HCT116 (cell line): ENCODE measurements around the gene TMEM45B. TPM values are rescaled to one million over a fixed set of nuclear protein-coding genes. Genes with fewer than 3 reads are reported as not detected.

ENCODE experiments used
- ATAC-seq: fragments of 200-7000 bp; cut with Tn5 transposase; 2 replicates; pipeline ENCODE4 v1.9.1; 2020; ENCODE audit warnings: mild to moderate bottlenecking, moderate library complexity
- BruUV-seq: library from RNA; stranded (reverse); fragments of 400-500 nt; replicated peaks from 2 replicates; lab custom pipeline; 2021; lab: Mats Ljungman, UMichigan
- CTCF ChIA-PET: fragments of 300-600 bp; sonication (Branson Sonifier 250); formaldehyde crosslinking; loops from one replicate; lab custom pipeline; 2021; ENCODE audit warnings: antibody characterized with exemption; lab: Charles Lee
- POLR2A ChIA-PET: fragments of 300-600, 350-600 bp; sonication (Branson Sonifier 250); formaldehyde crosslinking; loops from one replicate; lab custom pipeline; 2021; ENCODE audit warnings: antibody characterized with exemption; lab: Charles Lee
- RAD21 ChIA-PET, 2 experiments: fragments of 300-600 bp; sonication (Branson Sonifier 250); formaldehyde crosslinking; loops; one replicate each; lab custom pipeline; 2023; ENCODE audit warnings: low total read pairs in 2 of 2; ENCODE audit not compliant: uncharacterized antibody in 2 of 2, unreplicated experiment in 2 of 2, low non-redundant PET in 1 of 2; lab: Charles Lee
- DNase-seq: peaks from one replicate; pipeline ENCODE4 v3.0.0-alpha.2; 2010; ENCODE audit warnings: low read depth, low spot score
- H2AFZ ChIP-seq: fragments of 200-600 bp; shearing (Covaris generic), sonication (generic); 2 replicates; pipeline ENCODE4 v1.6.1; 2017; ENCODE audit warnings: low read depth, mixed run types, mixed read lengths, antibody characterized with exemption, low read length; ENCODE audit not compliant: poor library complexity, severe bottlenecking
- H3K27ac ChIP-seq: 2 replicates; pipeline ENCODE4 v1.5.1; 2012; ENCODE audit warnings: low read depth, low read length
- H3K27me3 ChIP-seq: fragments of 200-600 bp; sonication (generic); 2 replicates; pipeline ENCODE4 v1.6.1; 2016; ENCODE audit warnings: mixed run types, low read length, mixed read lengths; ENCODE audit not compliant: insufficient read depth
- H3K36me3 ChIP-seq, 2 experiments: fragments of 200-500 bp in 1 of 2; fragments of 200-600 bp in 1 of 2; sonication (Bioruptor generic) in 1 of 2; sonication (generic) in 1 of 2; 2 replicates each; pipeline versions ENCODE4 v1.5.1 to v1.6.1; 2014 to 2016; ENCODE audit warnings: low read length in 2 of 2, inconsistent platforms in 1 of 2, mixed read lengths in 1 of 2, mixed run types in 1 of 2; ENCODE audit not compliant: insufficient read depth in 2 of 2, control insufficient read depth in 1 of 2
- H3K4me1 ChIP-seq, 2 experiments: fragments of 200-600 bp in 1 of 2; sonication (generic) in 1 of 2; 2 replicates each; pipeline versions ENCODE4 v1.5.1 to v1.6.1; 2012 to 2017; ENCODE audit warnings: low read length in 2 of 2, inconsistent platforms in 1 of 2, mild to moderate bottlenecking in 1 of 2, mixed read lengths in 1 of 2, mixed run types in 1 of 2, moderate library complexity in 1 of 2; ENCODE audit not compliant: insufficient read depth in 2 of 2, control insufficient read depth in 1 of 2
- H3K4me2 ChIP-seq: fragments of 200-600 bp; sonication (generic); 2 replicates; pipeline ENCODE4 v1.6.1; 2017; ENCODE audit warnings: mixed run types, low read length, mixed read lengths
- H3K4me3 ChIP-seq, 2 experiments: fragments of 200-600 bp in 1 of 2; sonication (generic) in 1 of 2; replicated peaks in 1 of 2; 2 replicates each; pipeline ENCODE4 v1.5.1; 2011 to 2016; ENCODE audit warnings: low read length in 2 of 2, control low read depth in 1 of 2, low read depth in 1 of 2, mild to moderate bottlenecking in 1 of 2, mixed read lengths in 1 of 2, mixed run types in 1 of 2
- H3K79me2 ChIP-seq: fragments of 200-600 bp; sonication (generic); 2 replicates; pipeline ENCODE4 v1.6.1; 2017; ENCODE audit warnings: mild to moderate bottlenecking, mixed run types, low read length, moderate library complexity, mixed read lengths; ENCODE audit not compliant: insufficient read depth
- H3K9ac ChIP-seq: fragments of 200-600 bp; sonication (generic); 2 replicates; pipeline ENCODE4 v1.6.1; 2016; ENCODE audit warnings: low read length, mixed read lengths
- H3K9me2 ChIP-seq: fragments of 200-600 bp; sonication (generic), shearing (Covaris generic); 2 replicates; pipeline ENCODE4 v1.6.1; 2017; ENCODE audit warnings: mixed run types, mild to moderate bottlenecking, moderate library complexity; ENCODE audit not compliant: insufficient read depth
- H3K9me3 ChIP-seq, 2 experiments: fragments of 200-500 bp in 1 of 2; fragments of 200-600 bp in 1 of 2; sonication (Bioruptor generic) in 1 of 2; sonication (generic) in 1 of 2; 2 replicates each; pipeline ENCODE4 v1.6.1; 2014 to 2017; ENCODE audit warnings: low read length in 2 of 2, mixed read lengths in 2 of 2, inconsistent platforms in 1 of 2, low read depth in 1 of 2, mild to moderate bottlenecking in 1 of 2, mixed run types in 1 of 2, moderate library complexity in 1 of 2; ENCODE audit not compliant: control insufficient read depth in 1 of 2, insufficient read depth in 1 of 2
- H4K20me1 ChIP-seq: fragments of 200-600 bp; sonication (generic), shearing (Covaris generic); 2 replicates; pipeline ENCODE4 v1.6.1; 2017; ENCODE audit warnings: mixed run types, mild to moderate bottlenecking, moderate library complexity; ENCODE audit not compliant: insufficient read depth
- ATF3 ChIP-seq: IDR thresholded peaks from 2 replicates; pipeline ENCODE4 v1.6.1; 2012
- CBX3 ChIP-seq: IDR thresholded peaks from 2 replicates; pipeline ENCODE4 v1.6.1; 2012; ENCODE audit warnings: low read depth
- CEBPB ChIP-seq: IDR thresholded peaks from 2 replicates; pipeline ENCODE4 v1.6.1; 2012; ENCODE audit warnings: low read depth
- JUND ChIP-seq: IDR thresholded peaks from 2 replicates; pipeline ENCODE4 v1.6.1; 2012
- POLR2A ChIP-seq: IDR thresholded peaks from 2 replicates; pipeline ENCODE4 v1.7.0; 2011; ENCODE audit warnings: borderline replicate concordance; ENCODE audit not compliant: insufficient read depth, insufficient read length; ENCODE audit errors: extremely low read depth
- POLR2AphosphoS5 ChIP-seq: IDR thresholded peaks from 2 replicates; pipeline ENCODE4 v1.6.1; 2011; ENCODE audit warnings: mild to moderate bottlenecking, low read depth, low read length, moderate library complexity
- RAD21 ChIP-seq: IDR thresholded peaks from 2 replicates; pipeline ENCODE4 v1.6.1; 2012; ENCODE audit warnings: low read depth, mild to moderate bottlenecking
- REST ChIP-seq: IDR thresholded peaks from 2 replicates; pipeline ENCODE4 v1.6.1; 2012; ENCODE audit warnings: low read depth
- SIN3A ChIP-seq: IDR thresholded peaks from 2 replicates; pipeline ENCODE4 v1.6.1; 2012; ENCODE audit warnings: low read depth
- SP1 ChIP-seq: IDR thresholded peaks from 2 replicates; pipeline ENCODE4 v1.6.1; 2012; ENCODE audit warnings: low read depth
- YY1 ChIP-seq: IDR thresholded peaks from 2 replicates; pipeline ENCODE4 v1.6.1; 2011; ENCODE audit warnings: low read length, low read depth, moderate library complexity, mild to moderate bottlenecking; ENCODE audit not compliant: insufficient replicate concordance; ENCODE audit errors: extremely low read depth
- ZFX ChIP-seq: fragments of 450-650 bp; IDR thresholded peaks from 2 replicates; pipeline ENCODE4 v1.6.1; 2017
- intact Hi-C: fragments of 100-400 bp; cut with micrococcal nuclease; formaldehyde crosslinking; loops from 2 replicates; pipeline ENCODE4 v1.10.0; 2022
- total RNA-seq: library from RNA; stranded (reverse); gene quantifications from one replicate; pipeline ENCODE4 v1.2.1, GENCODE V29; 2021; ENCODE audit not compliant: unreplicated experiment
- TF ChIP-seq, protein P1 (sequence below), 3 experiments: fragments of 200-600 bp in 1 of 3; sonication (generic) in 1 of 3; IDR thresholded peaks in 2 of 3; conservative IDR thresholded peaks in 1 of 3; 2 replicates each; pipeline ENCODE4 v1.5.1; 2012 to 2017; ENCODE audit warnings: low read depth in 2 of 3, low read length in 2 of 3, antibody characterized with exemption in 1 of 3, borderline replicate concordance in 1 of 3, control low read depth in 1 of 3, mild to moderate bottlenecking in 1 of 3, mixed read lengths in 1 of 3, mixed run types in 1 of 3, moderate library complexity in 1 of 3; ENCODE audit not compliant: insufficient read depth in 1 of 3

TMEM45B gene
- total RNA-seq, 1 experiment from 2014 or later: not detected

- TF ChIP-seq ATF3 (no peak), CBX3 (no peak)
- TF ChIP-seq, all 23 proteins: peak for 0
Measured at GRCh38 chr11:129894278-129895125, 78.9 kb downstream of the TMEM45B start (continued).

DNA sequence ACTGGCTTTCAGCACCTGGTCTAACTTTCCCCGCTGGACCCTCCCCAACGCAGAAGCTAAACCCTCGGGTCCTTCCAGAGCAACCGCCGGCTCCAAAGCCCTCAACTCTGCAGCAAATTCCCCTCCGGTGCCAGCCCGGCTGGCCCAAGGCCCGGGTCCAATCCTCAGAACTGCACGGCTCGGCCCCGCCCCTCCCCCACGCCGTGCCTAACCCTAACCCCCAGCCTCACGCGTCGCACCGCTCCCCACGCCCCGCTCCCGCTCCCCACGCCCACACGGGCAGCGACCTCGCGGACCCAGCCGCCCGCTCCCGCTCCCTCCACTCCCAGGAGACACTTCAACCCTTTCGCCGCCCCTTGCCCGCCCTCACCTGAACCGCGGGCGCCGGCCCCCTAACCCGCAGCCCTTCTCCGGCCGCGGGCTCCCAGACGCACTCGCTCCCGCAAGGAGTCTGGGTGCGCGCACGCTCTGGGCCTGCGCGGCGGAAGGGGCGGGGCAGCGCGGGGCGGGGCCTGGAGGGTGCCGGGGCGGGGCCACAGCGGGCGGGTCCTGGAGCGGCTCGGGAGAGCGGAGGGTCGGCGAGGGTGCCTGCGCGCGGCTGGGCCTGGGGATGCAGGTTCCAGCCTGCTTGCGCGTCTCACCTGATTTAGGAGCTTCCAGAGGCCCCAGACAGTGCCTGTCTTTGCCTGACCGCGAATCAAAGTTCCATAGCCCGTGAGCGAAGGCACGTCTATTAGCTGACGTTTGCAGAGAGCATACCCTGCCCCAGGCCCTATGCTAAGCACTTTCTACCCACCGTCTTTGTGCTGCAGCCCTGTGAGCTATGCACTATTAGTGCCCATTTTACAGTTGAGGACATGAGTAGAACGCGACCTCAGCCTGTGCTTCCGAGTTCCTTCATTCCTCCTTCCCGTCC lies 79.7 kb downstream of the TMEM45B start, which contains the start of gene NFRKB:
Gene NFRKB (minus strand): TSS at position 453 of the 916 bp plus-strand sequence. CDS start 2,729 bp downstream, outside the sequence.
- H3K4me1 ChIP-seq: peaks cover 3 to 12% of the 10 kb centered on the region in 2 experiments; a peak in 3 of 4 replicates
- no peaks in the 10 kb centered on the region for H3K27me3 ChIP-seq
- peaks cover 41% of the 10 kb centered on the region for H3K79me2 ChIP-seq
- peak within 1 kb of the TSS; percentile 53; the same call in 1 of the 2 replicates for H3K27ac ChIP-seq
- ATAC-seq (peak; percentile 97), DNase-seq (peak; percentile 18)
- no peaks in the 10 kb centered on the region for H4K20me1 ChIP-seq
- H3K4me3 ChIP-seq: peak within 1 kb of the TSS; percentile 81 to 92
- H3K9me3 ChIP-seq: no peaks in the 10 kb centered on the region
- CTCF ChIA-PET: interaction anchor here (0.9 kb wide), 1 partner anchor 28 kb away, joined by 3 read pairs; no protein-coding TSS in a partner anchor
- peaks cover 12 to 17% of the 10 kb centered on the region in 2 experiments; a peak in 3 of 4 replicates for H3K36me3 ChIP-seq
- POLR2A ChIA-PET: interaction anchor here (0.8 to 1.1 kb wide), 2 partner anchors 107 to 237 kb away, joined by 3 to 4 read pairs; partner anchors contain the start of gene PRDM10
- RAD21 ChIA-PET: no interaction called here
- H2AFZ ChIP-seq: peak within 1 kb of the TSS; percentile 22
- no TSS peak for BruUV-seq
- no peaks in the 10 kb centered on the region for H3K9me2 ChIP-seq
- H3K4me2 ChIP-seq: peak within 1 kb of the TSS; percentile 90
- intact Hi-C loops: no loop called here
- peak within 1 kb of the TSS; percentile 77 for H3K9ac ChIP-seq
- TF ChIP-seq, protein P1, sequence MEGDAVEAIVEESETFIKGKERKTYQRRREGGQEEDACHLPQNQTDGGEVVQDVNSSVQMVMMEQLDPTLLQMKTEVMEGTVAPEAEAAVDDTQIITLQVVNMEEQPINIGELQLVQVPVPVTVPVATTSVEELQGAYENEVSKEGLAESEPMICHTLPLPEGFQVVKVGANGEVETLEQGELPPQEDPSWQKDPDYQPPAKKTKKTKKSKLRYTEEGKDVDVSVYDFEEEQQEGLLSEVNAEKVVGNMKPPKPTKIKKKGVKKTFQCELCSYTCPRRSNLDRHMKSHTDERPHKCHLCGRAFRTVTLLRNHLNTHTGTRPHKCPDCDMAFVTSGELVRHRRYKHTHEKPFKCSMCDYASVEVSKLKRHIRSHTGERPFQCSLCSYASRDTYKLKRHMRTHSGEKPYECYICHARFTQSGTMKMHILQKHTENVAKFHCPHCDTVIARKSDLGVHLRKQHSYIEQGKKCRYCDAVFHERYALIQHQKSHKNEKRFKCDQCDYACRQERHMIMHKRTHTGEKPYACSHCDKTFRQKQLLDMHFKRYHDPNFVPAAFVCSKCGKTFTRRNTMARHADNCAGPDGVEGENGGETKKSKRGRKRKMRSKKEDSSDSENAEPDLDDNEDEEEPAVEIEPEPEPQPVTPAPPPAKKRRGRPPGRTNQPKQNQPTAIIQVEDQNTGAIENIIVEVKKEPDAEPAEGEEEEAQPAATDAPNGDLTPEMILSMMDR (IDR thresholded peaks at IDR 0.05 in 2 of 3, conservative IDR thresholded peaks at IDR 0.05 in 1 of 3; ENCODE audit: borderline replicate concordance in 1 of 3, insufficient read depth in 1 of 3, low read depth in 2 of 3, low read length in 2 of 3): no peak
- TF ChIP-seq ZFX: peak; percentile 26; the same call in 1 of the 2 replicates
- TF ChIP-seq RAD21: no peak
- TF ChIP-seq POLR2A: peak; percentile 71
- TF ChIP-seq REST: no peak
- no peak for TF ChIP-seq JUND
- no peak for TF ChIP-seq SP1
- TF ChIP-seq CEBPB: no peak
- peak; percentile 63; the same call in 1 of the 2 replicates for TF ChIP-seq SIN3A
- TF ChIP-seq YY1: peak; percentile 37
- TF ChIP-seq POLR2AphosphoS5: peak; percentile 86
